Activated naive CD8-positive, alpha-beta T cell (primary cell): ENCODE results near the gene PZP.

Experiments
- H3K27ac Mint-ChIP-seq: one replicate; pipeline ENCODE4 v1.8.0; 2021; ENCODE audit warnings: mixed read lengths
- H3K27me3 Mint-ChIP-seq: one replicate; pipeline ENCODE4 v1.8.0; 2021; ENCODE audit warnings: mixed read lengths
- H3K36me3 Mint-ChIP-seq: one replicate; pipeline ENCODE4 v1.8.0; 2021; ENCODE audit warnings: mixed read lengths
- H3K4me1 Mint-ChIP-seq: one replicate; pipeline ENCODE4 v1.8.0; 2021; ENCODE audit warnings: low read depth, mixed read lengths
- H3K4me3 Mint-ChIP-seq: one replicate; pipeline ENCODE4 v1.8.0; 2021; ENCODE audit warnings: mild to moderate bottlenecking, mixed read lengths
- H3K9me3 Mint-ChIP-seq: one replicate; pipeline ENCODE4 v1.8.0; 2021; ENCODE audit warnings: low read depth, mixed read lengths

PZP gene

GRCh38 chr12:9123781-9124382, 84.3 kb downstream of the PZP start:
- no peaks in the 10 kb centered on the region for H3K9me3 Mint-ChIP-seq
- no peak overlapping the region for H3K4me3 Mint-ChIP-seq
- H3K4me1 Mint-ChIP-seq: no peaks in the 10 kb centered on the region
- H3K36me3 Mint-ChIP-seq: peaks cover 2% of the 10 kb centered on the region
- H3K27me3 Mint-ChIP-seq: no peaks in the 10 kb centered on the region
- H3K27ac Mint-ChIP-seq: no peak overlapping the region

GRCh38 chr12:9122091-9122609, 86.0 kb downstream of the PZP start:
- Mint-ChIP-seq H3K27me3 (no peaks in the 10 kb centered on the region), H3K4me1 (no peaks in the 10 kb centered on the region), H3K27ac (no peak overlapping the region), H3K36me3 (peaks cover 2% of the 10 kb centered on the region), H3K9me3 (no peaks in the 10 kb centered on the region), H3K4me3 (no peak overlapping the region)

GRCh38 chr12:9120487-9121184, 87.6 kb downstream of the PZP start:
- peaks cover 2% of the 10 kb centered on the region for H3K36me3 Mint-ChIP-seq
- peaks cover 9% of the 10 kb centered on the region for H3K4me1 Mint-ChIP-seq
- H3K9me3 Mint-ChIP-seq: no peaks in the 10 kb centered on the region
- H3K27ac Mint-ChIP-seq: no peak overlapping the region
- H3K4me3 Mint-ChIP-seq: no peak overlapping the region
- no peaks in the 10 kb centered on the region for H3K27me3 Mint-ChIP-seq

GRCh38 chr12:9118158-9118557, 90.0 kb downstream of the PZP start:
- Mint-ChIP-seq H3K27me3 (no peaks in the 10 kb centered on the region), H3K4me1 (peaks cover 11% of the 10 kb centered on the region), H3K27ac (no peak overlapping the region), H3K36me3 (peaks cover 4% of the 10 kb centered on the region), H3K9me3 (no peaks in the 10 kb centered on the region), H3K4me3 (no peak overlapping the region)

GRCh38 chr12:9115731-9116559, 92.2 kb downstream of the PZP start, which contains the start of gene A2M:
TSS of gene A2M (minus strand) at chr12:9115919. CDS start at chr12:9115849, 70 bp downstream.
- Mint-ChIP-seq H3K27me3 (no peaks in the 10 kb centered on the region), H3K36me3 (peaks cover 6% of the 10 kb centered on the region), H3K27ac (no peak within 1 kb of the TSS), H3K9me3 (no peaks in the 10 kb centered on the region), H3K4me1 (peaks cover 11% of the 10 kb centered on the region), H3K4me3 (no peak within 1 kb of the TSS)

- H3K4me1 Mint-ChIP-seq: peaks cover 11% of the 10 kb centered on the region
- H3K9me3 Mint-ChIP-seq: no peaks in the 10 kb centered on the region
- H3K27ac Mint-ChIP-seq: no peak overlapping the region
Observed at GRCh38 chr12:9114946-9115345, 93.2 kb downstream of the PZP start.

GRCh38 chr12:9113987-9114309, 94.2 kb downstream of the PZP start:
- no peak overlapping the region for H3K4me3 Mint-ChIP-seq

More at GRCh38 chr12:9114946-9115345, 93.2 kb downstream of the PZP start:
- Mint-ChIP-seq H3K4me3 (no peak overlapping the region), H3K36me3 (peaks cover 6% of the 10 kb centered on the region), H3K27me3 (no peaks in the 10 kb centered on the region)

GRCh38 chr12:9113296-9113986, 94.8 kb downstream of the PZP start:
- H3K27ac Mint-ChIP-seq: no peak overlapping the region
- H3K36me3 Mint-ChIP-seq: peaks cover 6% of the 10 kb centered on the region
- no peak overlapping the region for H3K4me3 Mint-ChIP-seq
- no peaks in the 10 kb centered on the region for H3K27me3 Mint-ChIP-seq
- peaks cover 11% of the 10 kb centered on the region for H3K4me1 Mint-ChIP-seq
- no peaks in the 10 kb centered on the region for H3K9me3 Mint-ChIP-seq

More at GRCh38 chr12:9113987-9114309, 94.2 kb downstream of the PZP start:
- no peak overlapping the region for H3K27ac Mint-ChIP-seq
- no peaks in the 10 kb centered on the region for H3K9me3 Mint-ChIP-seq
- peaks cover 6% of the 10 kb centered on the region for H3K36me3 Mint-ChIP-seq
- peaks cover 11% of the 10 kb centered on the region for H3K4me1 Mint-ChIP-seq
- no peaks in the 10 kb centered on the region for H3K27me3 Mint-ChIP-seq

GRCh38 chr12:9112076-9112853, 95.9 kb downstream of the PZP start:
- no peaks in the 10 kb centered on the region for H3K27me3 Mint-ChIP-seq
- no peak overlapping the region for H3K27ac Mint-ChIP-seq
- peaks cover 6% of the 10 kb centered on the region for H3K36me3 Mint-ChIP-seq
- no peak overlapping the region for H3K4me3 Mint-ChIP-seq
- peaks cover 11% of the 10 kb centered on the region for H3K4me1 Mint-ChIP-seq
- H3K9me3 Mint-ChIP-seq: no peaks in the 10 kb centered on the region

GRCh38 chr12:9111525-9111924, 96.7 kb downstream of the PZP start:
- no peak overlapping the region for H3K4me3 Mint-ChIP-seq
- peaks cover 6% of the 10 kb centered on the region for H3K36me3 Mint-ChIP-seq
- H3K4me1 Mint-ChIP-seq: peaks cover 10% of the 10 kb centered on the region
- H3K27me3 Mint-ChIP-seq: no peaks in the 10 kb centered on the region
- no peaks in the 10 kb centered on the region for H3K9me3 Mint-ChIP-seq
- no peak overlapping the region for H3K27ac Mint-ChIP-seq

GRCh38 chr12:9109737-9110491, 98.3 kb downstream of the PZP start:
- Mint-ChIP-seq H3K27me3 (no peaks in the 10 kb centered on the region), H3K4me1 (no peaks in the 10 kb centered on the region), H3K36me3 (peaks cover 6% of the 10 kb centered on the region), H3K9me3 (no peaks in the 10 kb centered on the region), H3K4me3 (no peak overlapping the region), H3K27ac (no peak overlapping the region)

- Mint-ChIP-seq H3K4me3 (no peak overlapping the region), H3K27ac (no peak overlapping the region), H3K9me3 (no peaks in the 10 kb centered on the region), H3K27me3 (no peaks in the 10 kb centered on the region), H3K36me3 (peaks cover 6% of the 10 kb centered on the region), H3K4me1 (no peaks in the 10 kb centered on the region)
Observed at GRCh38 chr12:9109213-9109522, 99.0 kb downstream of the PZP start.

- no peaks in the 10 kb centered on the region for H3K27me3 Mint-ChIP-seq
- H3K4me1 Mint-ChIP-seq: no peaks in the 10 kb centered on the region
- no peak overlapping the region for H3K4me3 Mint-ChIP-seq
- H3K36me3 Mint-ChIP-seq: peaks cover 6% of the 10 kb centered on the region
- no peaks in the 10 kb centered on the region for H3K9me3 Mint-ChIP-seq
- H3K27ac Mint-ChIP-seq: no peak overlapping the region
Observed at GRCh38 chr12:9108504-9109212, 99.5 kb downstream of the PZP start.
